Natural killer cell (primary cell): ENCODE measurements around the gene BTG1. TPM values are rescaled to one million over a fixed set of nuclear protein-coding genes. Genes with fewer than 3 reads are reported as not detected.

Experiments
- ATAC-seq, 3 donors: fragments of 150-1000 bp in 2 of 3; fragments of 200-7000 bp in 1 of 3; cut with Tn5 transposase; 1 replicate in 1 of 3; 2 replicates in 2 of 3; pipeline ENCODE4 v1.10.0; 2021; ENCODE audit warnings: mild to moderate bottlenecking in 2 of 3, moderate library complexity in 2 of 3
- DNase-seq, 2 donors: peaks; one replicate each; pipeline versions ENCODE4 v3.0.0 to v3.0.0-alpha.2; 2013 to 2021; ENCODE audit warnings: mixed read lengths in 1 of 2
- H3K27ac ChIP-seq: one replicate; pipeline ENCODE4 v1.5.1; 2013; ENCODE audit warnings: mild to moderate bottlenecking, low read length
- H3K27me3 ChIP-seq: one replicate; pipeline ENCODE4 v1.6.1; 2013; ENCODE audit warnings: low read length; ENCODE audit not compliant: control insufficient read depth, insufficient read depth
- H3K36me3 ChIP-seq: one replicate; pipeline ENCODE4 v1.6.1; 2013; ENCODE audit warnings: low read length; ENCODE audit not compliant: control insufficient read depth, insufficient read depth
- H3K4me1 ChIP-seq: one replicate; pipeline ENCODE4 v1.6.1; 2013; ENCODE audit warnings: low read length; ENCODE audit not compliant: control insufficient read depth, insufficient read depth
- H3K4me3 ChIP-seq: one replicate; pipeline ENCODE4 v1.5.1; 2013; ENCODE audit warnings: low read length
- H3K9me3 ChIP-seq: one replicate; pipeline ENCODE4 v1.6.1; 2013; ENCODE audit warnings: low read length; ENCODE audit not compliant: control insufficient read depth, insufficient read depth
- H3K27ac Mint-ChIP-seq, 2 donors: one replicate each; pipeline ENCODE4 v1.8.0; 2022; ENCODE audit warnings: mild to moderate bottlenecking in 2 of 2, mixed read lengths in 2 of 2, moderate library complexity in 1 of 2
- H3K27me3 Mint-ChIP-seq, 2 donors: one replicate each; pipeline ENCODE4 v1.8.0; 2022; ENCODE audit warnings: low read depth in 2 of 2, mixed read lengths in 2 of 2
- H3K36me3 Mint-ChIP-seq: one replicate; pipeline ENCODE4 v1.8.0; 2022; ENCODE audit warnings: mixed read lengths
- H3K4me1 Mint-ChIP-seq, 2 donors: one replicate each; pipeline ENCODE4 v1.8.0; 2022; ENCODE audit warnings: mixed read lengths in 2 of 2
- H3K4me3 Mint-ChIP-seq: one replicate; pipeline ENCODE4 v1.8.0; 2022; ENCODE audit warnings: mild to moderate bottlenecking, moderate library complexity, mixed read lengths
- H3K9me3 Mint-ChIP-seq, 2 donors: one replicate each; pipeline ENCODE4 v1.8.0; 2022; ENCODE audit warnings: mixed read lengths in 2 of 2
- CTCF ChIP-seq: fragments of 200-600 bp; IDR thresholded peaks from one replicate; pipeline ENCODE4 v1.8.0; 2022; ENCODE audit warnings: antibody characterized with exemption
- WGBS: methylation state at CpG from one replicate; pipeline ENCODE4 v1.1.7; 2013; ENCODE audit warnings: missing lambda C conversion rate; ENCODE audit not compliant: insufficient coverage; 5-methylcytosine and 5-hydroxymethylcytosine counted together
- intact Hi-C: fragments of 100-400 bp; cut with micrococcal nuclease; formaldehyde crosslinking; loops from one replicate; pipeline ENCODE4 v1.14.2; 2022
- total RNA-seq, 4 donors: library from RNA; stranded (reverse); fragments of 120-200 nt in 1 of 4; gene quantifications; one replicate each; pipeline versions ENCODE4 v1.2.3 to v1.2.4, GENCODE V29; 2013 to 2022

Gene BTG1
- total RNA-seq, 3 donors from 2014 or later (not counting 1 experiment from before 2014, with no cell fraction given) = 801 to 1,037 (median 830) TPM

- ATAC-seq = no peak
- intact Hi-C loops = no loop called here
Measured at GRCh38 chr12:92151916-92152315, 6.3 kb upstream of the BTG1 start.

GRCh38 chr12:92149563-92149962 lies 3.9 kb upstream of the BTG1 start:
- H3K27ac ChIP-seq = no peak overlapping the region
- peaks cover 15 to 16% of the 10 kb centered on the region in 2 donors for H3K4me1 Mint-ChIP-seq
- H3K36me3 Mint-ChIP-seq = peaks cover 2% of the 10 kb centered on the region
- no peaks in the 10 kb centered on the region for H3K27me3 Mint-ChIP-seq
- DNase-seq = no peak
- H3K36me3 ChIP-seq = no peaks in the 10 kb centered on the region
- WGBS = 77% methylated on average over 8 of the region's 8 CpGs
- TF ChIP-seq CTCF = no peak
- no peak for ATAC-seq
- intact Hi-C loops = loop anchor here (5.0 to 10.0 kb wide), 3 partner anchors 258 to 778 kb away; partner anchors contain the start of gene EEA1
- no peak overlapping the region for H3K27ac Mint-ChIP-seq
- H3K4me3 Mint-ChIP-seq = no peak overlapping the region
- no peaks in the 10 kb centered on the region for H3K4me1 ChIP-seq
- H3K9me3 ChIP-seq = no peaks in the 10 kb centered on the region
- no peaks in the 10 kb centered on the region for H3K9me3 Mint-ChIP-seq
- no peak overlapping the region for H3K4me3 ChIP-seq
- no peaks in the 10 kb centered on the region for H3K27me3 ChIP-seq

More at GRCh38 chr12:92151916-92152315, 6.3 kb upstream of the BTG1 start:
- Histone ChIP-seq H3K4me3 (no peak overlapping the region), H3K36me3 (no peaks in the 10 kb centered on the region), H3K27ac (no peak overlapping the region), H3K9me3 (no peaks in the 10 kb centered on the region), H3K4me1 (peaks cover 3% of the 10 kb centered on the region), H3K27me3 (no peaks in the 10 kb centered on the region)
- 95% methylated on average over 1 of the region's 2 CpGs for WGBS
- no peaks in the 10 kb centered on the region for H3K36me3 Mint-ChIP-seq
- H3K27me3 Mint-ChIP-seq = no peaks in the 10 kb centered on the region
- DNase-seq = no peak
- no peaks in the 10 kb centered on the region for H3K9me3 Mint-ChIP-seq
- TF ChIP-seq CTCF = no peak
- H3K4me1 Mint-ChIP-seq = peaks cover 2 to 6% of the 10 kb centered on the region in 2 donors
- no peak overlapping the region for H3K27ac Mint-ChIP-seq
- H3K4me3 Mint-ChIP-seq = no peak overlapping the region

- DNase-seq = peak in 1 of 2 donors; percentile 24
- peak overlapping the region; percentile 96 for H3K4me3 ChIP-seq
- intact Hi-C loops = loop anchor here (5.0 to 10.0 kb wide), 3 partner anchors 260 to 780 kb away; partner anchors contain the start of gene EEA1
- Mint-ChIP-seq H3K27me3 (no peaks in the 10 kb centered on the region), H3K4me3 (peak overlapping the region; percentile 43), H3K4me1 (peaks cover 29 to 36% of the 10 kb centered on the region in 2 donors), H3K27ac (peak overlapping the region; percentile 98 to 99), H3K9me3 (no peaks in the 10 kb centered on the region), H3K36me3 (peaks cover 22% of the 10 kb centered on the region)
- H3K4me1 ChIP-seq = no peaks in the 10 kb centered on the region
- H3K27ac ChIP-seq = peak overlapping the region; percentile 55
- no peaks in the 10 kb centered on the region for H3K9me3 ChIP-seq
- H3K27me3 ChIP-seq = no peaks in the 10 kb centered on the region
- TF ChIP-seq CTCF = no peak
- H3K36me3 ChIP-seq = peaks cover 18% of the 10 kb centered on the region
- WGBS = 56% methylated on average over 3 of the region's 3 CpGs
- ATAC-seq = no peak
Measured at GRCh38 chr12:92147491-92147890, 1.8 kb upstream of the BTG1 start.
